ENCODE data around the gene C16orf46.

DNA sequence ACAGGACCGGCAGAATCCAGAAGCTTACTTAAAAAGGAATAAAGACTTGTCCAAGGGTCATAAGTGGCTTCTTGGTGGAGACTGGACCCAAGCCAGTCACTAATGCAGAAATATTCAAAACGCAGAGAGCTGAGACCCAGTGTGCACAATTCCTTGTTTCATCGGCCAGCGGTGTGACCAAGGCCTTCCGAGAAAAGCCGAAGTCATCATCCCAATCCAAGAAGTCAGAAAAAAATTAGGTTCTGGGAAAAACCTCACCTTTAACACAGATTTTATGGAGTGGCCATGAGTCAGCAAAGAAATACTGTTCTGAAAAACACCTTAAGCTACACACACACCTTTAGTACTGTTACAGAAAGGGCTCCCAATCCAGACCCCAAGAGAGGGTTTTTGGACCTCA is 20.2 kb upstream of the C16orf46 start:
- TF ChIP-seq EZH2 (IDR thresholded peaks at IDR 0.05; ENCODE audit: low read depth, unreplicated experiment) (no peak), POLR2AphosphoS5 (IDR thresholded peaks at IDR 0.05; ENCODE audit: low read depth) (no peak), JUNB (IDR thresholded peaks at IDR 0.05; ENCODE audit: unreplicated experiment) (no peak), ZNF331 (CRISPR knock-in tag; IDR thresholded peaks at IDR 0.05; ENCODE audit: low read depth) (no peak), CREB1 (CRISPR knock-in tag; IDR thresholded peaks at IDR 0.05; ENCODE audit: low read depth) (no peak), EZH2phosphoT487 (IDR thresholded peaks at IDR 0.05; ENCODE audit: unreplicated experiment) (no peak), ZNF114 (CRISPR knock-in tag; IDR thresholded peaks at IDR 0.05) (no peak)
- TF ChIP-seq, protein P1, sequence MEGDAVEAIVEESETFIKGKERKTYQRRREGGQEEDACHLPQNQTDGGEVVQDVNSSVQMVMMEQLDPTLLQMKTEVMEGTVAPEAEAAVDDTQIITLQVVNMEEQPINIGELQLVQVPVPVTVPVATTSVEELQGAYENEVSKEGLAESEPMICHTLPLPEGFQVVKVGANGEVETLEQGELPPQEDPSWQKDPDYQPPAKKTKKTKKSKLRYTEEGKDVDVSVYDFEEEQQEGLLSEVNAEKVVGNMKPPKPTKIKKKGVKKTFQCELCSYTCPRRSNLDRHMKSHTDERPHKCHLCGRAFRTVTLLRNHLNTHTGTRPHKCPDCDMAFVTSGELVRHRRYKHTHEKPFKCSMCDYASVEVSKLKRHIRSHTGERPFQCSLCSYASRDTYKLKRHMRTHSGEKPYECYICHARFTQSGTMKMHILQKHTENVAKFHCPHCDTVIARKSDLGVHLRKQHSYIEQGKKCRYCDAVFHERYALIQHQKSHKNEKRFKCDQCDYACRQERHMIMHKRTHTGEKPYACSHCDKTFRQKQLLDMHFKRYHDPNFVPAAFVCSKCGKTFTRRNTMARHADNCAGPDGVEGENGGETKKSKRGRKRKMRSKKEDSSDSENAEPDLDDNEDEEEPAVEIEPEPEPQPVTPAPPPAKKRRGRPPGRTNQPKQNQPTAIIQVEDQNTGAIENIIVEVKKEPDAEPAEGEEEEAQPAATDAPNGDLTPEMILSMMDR (conservative IDR thresholded peaks at IDR 0.05; ENCODE audit: low read depth in 2 of 2): no peak
- TF ChIP-seq, protein P2, sequence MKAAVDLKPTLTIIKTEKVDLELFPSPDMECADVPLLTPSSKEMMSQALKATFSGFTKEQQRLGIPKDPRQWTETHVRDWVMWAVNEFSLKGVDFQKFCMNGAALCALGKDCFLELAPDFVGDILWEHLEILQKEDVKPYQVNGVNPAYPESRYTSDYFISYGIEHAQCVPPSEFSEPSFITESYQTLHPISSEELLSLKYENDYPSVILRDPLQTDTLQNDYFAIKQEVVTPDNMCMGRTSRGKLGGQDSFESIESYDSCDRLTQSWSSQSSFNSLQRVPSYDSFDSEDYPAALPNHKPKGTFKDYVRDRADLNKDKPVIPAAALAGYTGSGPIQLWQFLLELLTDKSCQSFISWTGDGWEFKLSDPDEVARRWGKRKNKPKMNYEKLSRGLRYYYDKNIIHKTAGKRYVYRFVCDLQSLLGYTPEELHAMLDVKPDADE (IDR thresholded peaks at IDR 0.05): no peak
- TF ChIP-seq, protein P3, sequence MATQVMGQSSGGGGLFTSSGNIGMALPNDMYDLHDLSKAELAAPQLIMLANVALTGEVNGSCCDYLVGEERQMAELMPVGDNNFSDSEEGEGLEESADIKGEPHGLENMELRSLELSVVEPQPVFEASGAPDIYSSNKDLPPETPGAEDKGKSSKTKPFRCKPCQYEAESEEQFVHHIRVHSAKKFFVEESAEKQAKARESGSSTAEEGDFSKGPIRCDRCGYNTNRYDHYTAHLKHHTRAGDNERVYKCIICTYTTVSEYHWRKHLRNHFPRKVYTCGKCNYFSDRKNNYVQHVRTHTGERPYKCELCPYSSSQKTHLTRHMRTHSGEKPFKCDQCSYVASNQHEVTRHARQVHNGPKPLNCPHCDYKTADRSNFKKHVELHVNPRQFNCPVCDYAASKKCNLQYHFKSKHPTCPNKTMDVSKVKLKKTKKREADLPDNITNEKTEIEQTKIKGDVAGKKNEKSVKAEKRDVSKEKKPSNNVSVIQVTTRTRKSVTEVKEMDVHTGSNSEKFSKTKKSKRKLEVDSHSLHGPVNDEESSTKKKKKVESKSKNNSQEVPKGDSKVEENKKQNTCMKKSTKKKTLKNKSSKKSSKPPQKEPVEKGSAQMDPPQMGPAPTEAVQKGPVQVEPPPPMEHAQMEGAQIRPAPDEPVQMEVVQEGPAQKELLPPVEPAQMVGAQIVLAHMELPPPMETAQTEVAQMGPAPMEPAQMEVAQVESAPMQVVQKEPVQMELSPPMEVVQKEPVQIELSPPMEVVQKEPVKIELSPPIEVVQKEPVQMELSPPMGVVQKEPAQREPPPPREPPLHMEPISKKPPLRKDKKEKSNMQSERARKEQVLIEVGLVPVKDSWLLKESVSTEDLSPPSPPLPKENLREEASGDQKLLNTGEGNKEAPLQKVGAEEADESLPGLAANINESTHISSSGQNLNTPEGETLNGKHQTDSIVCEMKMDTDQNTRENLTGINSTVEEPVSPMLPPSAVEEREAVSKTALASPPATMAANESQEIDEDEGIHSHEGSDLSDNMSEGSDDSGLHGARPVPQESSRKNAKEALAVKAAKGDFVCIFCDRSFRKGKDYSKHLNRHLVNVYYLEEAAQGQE (IDR thresholded peaks at IDR 0.05; ENCODE audit: unreplicated experiment): no peak

All from GM23338 (cell line).